H1 (cell line): Measurements from ENCODE around the gene IL17D. TPM values are rescaled to one million over a fixed set of nuclear protein-coding genes. Genes with fewer than 3 reads are reported as not detected.

Experiments
- BRCA1 ChIP-seq: IDR thresholded peaks from 2 replicates; pipeline ENCODE4 v1.6.1; 2012; ENCODE audit warnings: low read depth, low read length, improper control_type of control experiment
- HDAC2 ChIP-seq, 2 experiments: fragments of 300-600 bp in 1 of 2; sonication (generic) in 1 of 2; IDR thresholded peaks; 2 replicates each; pipeline ENCODE4 v1.6.1; 2011 to 2012; ENCODE audit warnings: low read depth in 2 of 2, low read length in 2 of 2, mild to moderate bottlenecking in 2 of 2, moderate library complexity in 2 of 2, borderline replicate concordance in 1 of 2, inconsistent platforms in 1 of 2
- JUN ChIP-seq: IDR thresholded peaks from 2 replicates; pipeline ENCODE4 v1.6.1; 2011; ENCODE audit warnings: low read depth, mild to moderate bottlenecking, improper control_type of control experiment, low read length
- MAX ChIP-seq: IDR thresholded peaks from 2 replicates; pipeline ENCODE4 v1.6.1; 2012; ENCODE audit warnings: inconsistent platforms
- polyA plus RNA-seq, 7 experiments: library from polyadenylated mRNA; depleted of rRNA in 3 of 7; stranded (reverse) in 5 of 7; unstranded in 2 of 7; fragments of >200 nt in 5 of 7; fragments of 200-250 nt in 2 of 7; gene quantifications; 1 replicate in 5 of 7; 2 replicates in 1 of 7; 4 replicates in 1 of 7; pipeline versions ENCODE4 v1.2.1 to v1.2.3, GENCODE V29; 2011 to 2013; ENCODE audit warnings: missing spikeins in 2 of 7, mixed read lengths in 2 of 7
- total RNA-seq: library from RNA; stranded (reverse); fragmentation: NEBNext Ultra II Directional; extraction: Animal tissue kit (Norgen Biotek cat#: 25700); gene quantifications from 2 replicates; pipeline ENCODE4 v1.2.1, GENCODE V29; 2021

The IL17D gene
- total and polyA plus RNA-seq, 2 of the 8 experiments (the other 6 are each of a cell fraction or from before 2014, with no cell fraction given), result 0.56 to 0.59 TPM

GRCh38 chr13:20658451-20659040, 45.0 kb upstream of the IL17D start (continued):
- TF ChIP-seq HDAC2 (IDR thresholded peaks at IDR 0.05; ENCODE audit: borderline replicate concordance in 1 of 2, low read depth in 2 of 2, low read length in 2 of 2), result no peak
- no peak for TF ChIP-seq BRCA1
- no peak for TF ChIP-seq JUN
- TF ChIP-seq MAX, result no peak
